Gastroesophageal sphincter (tissue), 4 donors: ENCODE results near the gene NKAIN2. TPM values are rescaled to one million over a fixed set of nuclear protein-coding genes. Genes with fewer than 3 reads are reported as not detected.
"Not testable (repeated sequence)": the region's sequence is repeated elsewhere in the genome, so short reads cannot be mapped to it uniquely, and the experiment has no call there.

ENCODE experiments used
- ATAC-seq: fragments of 150-250 bp; one replicate; pipeline ENCODE4 v1.9.1; 2016; ENCODE audit warnings: mild to moderate bottlenecking, moderate library complexity
- H3K27ac ChIP-seq, 4 donors: fragments of 200-600 bp; sonication (generic) in 3 of 4; 1 replicate in 3 of 4; 2 replicates in 1 of 4; pipeline ENCODE4 v1.5.1; 2016 to 2019
- H3K27me3 ChIP-seq: fragments of 200-600 bp; sonication (generic); one replicate; pipeline ENCODE4 v1.5.1; 2019
- H3K36me3 ChIP-seq, 2 donors: fragments of 200-600 bp; sonication (generic); one replicate each; pipeline ENCODE4 v1.5.1; 2019; ENCODE audit warnings: control low read depth in 1 of 2
- H3K4me1 ChIP-seq, 3 donors: fragments of 200-600 bp; sonication (generic); 1 replicate in 2 of 3; 2 replicates in 1 of 3; pipeline ENCODE4 v1.5.1; 2016 to 2019; ENCODE audit warnings: control low read depth in 2 of 3
- H3K4me3 ChIP-seq, 2 donors: fragments of 200-600 bp; sonication (generic); one replicate each; pipeline ENCODE4 v1.5.1; 2019; ENCODE audit warnings: mild to moderate bottlenecking in 1 of 2, moderate library complexity in 1 of 2
- H3K9me3 ChIP-seq, 3 donors: fragments of 200-600 bp; sonication (generic); one replicate each; pipeline ENCODE4 v1.5.1; 2017 to 2019; ENCODE audit warnings: control low read depth in 2 of 3
- CTCF ChIP-seq, 4 experiments: fragments of 200-600 bp in 2 of 4; fragments of 450-650 bp in 2 of 4; sonication (generic) in 1 of 4; IDR thresholded peaks; one replicate each; pipeline ENCODE4 v1.5.1; 2017 to 2019; ENCODE audit warnings: antibody characterized with exemption in 4 of 4, mild to moderate bottlenecking in 2 of 4, moderate library complexity in 2 of 4
- EP300 ChIP-seq: sonication (generic); formaldehyde crosslinking; IDR thresholded peaks from one replicate; pipeline ENCODE4 v1.6.1; 2017; ENCODE audit warnings: antibody characterized with exemption, mild to moderate bottlenecking
- POLR2A ChIP-seq, 2 donors: fragments of 450-650 bp; IDR thresholded peaks; one replicate each; pipeline ENCODE4 v1.6.1; 2017; ENCODE audit warnings: antibody characterized with exemption in 2 of 2, mild to moderate bottlenecking in 2 of 2, moderate library complexity in 1 of 2
- POLR2AphosphoS5 ChIP-seq: sonication (generic); formaldehyde crosslinking; IDR thresholded peaks from one replicate; pipeline ENCODE4 v1.6.1; 2017; ENCODE audit warnings: antibody characterized with exemption
- WGBS, 2 donors: methylation state at CpG; one replicate each; pipeline ENCODE4 v1.1.5; 2018; ENCODE audit warnings: low coverage in 1 of 2; 5-methylcytosine and 5-hydroxymethylcytosine counted together
- total RNA-seq, 4 donors: library from RNA; depleted of rRNA; stranded (reverse); fragments of >200 nt; gene quantifications; one replicate each; pipeline ENCODE4 v1.1.0, GENCODE V29; 2016

NKAIN2 gene
- total RNA-seq, 4 donors from 2014 or later: 0.23 to 3.2 TPM; not detected in 2

GRCh38 chr6:124688369-124688768, 884.7 kb downstream of the NKAIN2 start:
- Histone ChIP-seq H3K4me3 (no peak overlapping the region), H3K36me3 (no peaks in the 10 kb centered on the region), H3K27me3 (no peaks in the 10 kb centered on the region), H3K9me3 (peaks cover 0 to 5% (median 0%) of the 10 kb centered on the region in 3 donors), H3K4me1 (no peaks in the 10 kb centered on the region), H3K27ac (no peak overlapping the region)
- no peak for ATAC-seq
- no peak for TF ChIP-seq CTCF (IDR thresholded peaks at IDR 0.05)
- TF ChIP-seq POLR2A (IDR thresholded peaks at IDR 0.05): no peak
- no peak for TF ChIP-seq EP300
- no peak for TF ChIP-seq POLR2AphosphoS5

GRCh38 chr6:124694139-124694705, 890.6 kb downstream of the NKAIN2 start:
- Histone ChIP-seq H3K27ac (no peak overlapping the region), H3K27me3 (no peaks in the 10 kb centered on the region), H3K4me1 (no peaks in the 10 kb centered on the region), H3K9me3 (no peaks in the 10 kb centered on the region), H3K4me3 (no peak overlapping the region), H3K36me3 (no peaks in the 10 kb centered on the region)
- TF ChIP-seq CTCF (IDR thresholded peaks at IDR 0.05) (no peak), POLR2AphosphoS5 (no peak), POLR2A (IDR thresholded peaks at IDR 0.05) (no peak), EP300 (no peak)
- ATAC-seq: no peak
- whole genome bisulfite sequencing, 2 donors: 72 to 75% methylated on average over 3 to 4 of the region's 4 CpGs

- no peaks in the 10 kb centered on the region for H3K36me3 ChIP-seq
- H3K4me3 ChIP-seq: no peak overlapping the region
- no peak overlapping the region for H3K27ac ChIP-seq
- ATAC-seq: no peak
- no peaks in the 10 kb centered on the region for H3K4me1 ChIP-seq
- TF ChIP-seq CTCF (IDR thresholded peaks at IDR 0.05) (no peak), POLR2AphosphoS5 (no peak), EP300 (no peak), POLR2A (IDR thresholded peaks at IDR 0.05) (no peak)
- H3K27me3 ChIP-seq: no peaks in the 10 kb centered on the region
- H3K9me3 ChIP-seq: no peaks in the 10 kb centered on the region
- WGBS, 2 donors: 94 to 100% methylated on average over 1 to 2 of the region's 2 CpGs
Observed at GRCh38 chr6:124699038-124699437, 895.4 kb downstream of the NKAIN2 start.

- Histone ChIP-seq H3K27me3 (no peaks in the 10 kb centered on the region), H3K4me3 (no peak overlapping the region), H3K27ac (no peak overlapping the region), H3K36me3 (no peaks in the 10 kb centered on the region), H3K4me1 (no peaks in the 10 kb centered on the region), H3K9me3 (no peaks in the 10 kb centered on the region)
- TF ChIP-seq POLR2A (IDR thresholded peaks at IDR 0.05): no peak
- no peak for TF ChIP-seq CTCF (IDR thresholded peaks at IDR 0.05)
- TF ChIP-seq POLR2AphosphoS5: no peak
- no peak for TF ChIP-seq EP300
- WGBS, 2 donors: 79 to 85% methylated on average over 2 of the region's 2 CpGs
- no peak for ATAC-seq
Observed at GRCh38 chr6:124703541-124703940, 899.9 kb downstream of the NKAIN2 start.

- not testable (repeated sequence) for H3K9me3 ChIP-seq, H3K4me3 ChIP-seq, H3K27ac ChIP-seq, H3K27me3 ChIP-seq, ATAC-seq, H3K4me1 ChIP-seq, H3K36me3 ChIP-seq
- 81 to 100% methylated on average over 3 to 11 of the region's 17 CpGs for WGBS, 2 donors
Observed at GRCh38 chr6:124712532-124712931, 908.9 kb downstream of the NKAIN2 start.
